CD1c-positive myeloid dendritic cell (primary cell): ENCODE data around the gene SYT7.
A peak's percentile ranks its signal among the peaks of the same experiment; 100 is the strongest.

Experiments used
- DNase-seq: peaks from one replicate; pipeline ENCODE4 v3.0.0-alpha.2; 2016; ENCODE audit errors: extremely low spot score

Gene SYT7

GRCh38 chr11:61580271-61580888, 496 bp downstream of the SYT7 start:
- no peak for DNase-seq

DNA sequence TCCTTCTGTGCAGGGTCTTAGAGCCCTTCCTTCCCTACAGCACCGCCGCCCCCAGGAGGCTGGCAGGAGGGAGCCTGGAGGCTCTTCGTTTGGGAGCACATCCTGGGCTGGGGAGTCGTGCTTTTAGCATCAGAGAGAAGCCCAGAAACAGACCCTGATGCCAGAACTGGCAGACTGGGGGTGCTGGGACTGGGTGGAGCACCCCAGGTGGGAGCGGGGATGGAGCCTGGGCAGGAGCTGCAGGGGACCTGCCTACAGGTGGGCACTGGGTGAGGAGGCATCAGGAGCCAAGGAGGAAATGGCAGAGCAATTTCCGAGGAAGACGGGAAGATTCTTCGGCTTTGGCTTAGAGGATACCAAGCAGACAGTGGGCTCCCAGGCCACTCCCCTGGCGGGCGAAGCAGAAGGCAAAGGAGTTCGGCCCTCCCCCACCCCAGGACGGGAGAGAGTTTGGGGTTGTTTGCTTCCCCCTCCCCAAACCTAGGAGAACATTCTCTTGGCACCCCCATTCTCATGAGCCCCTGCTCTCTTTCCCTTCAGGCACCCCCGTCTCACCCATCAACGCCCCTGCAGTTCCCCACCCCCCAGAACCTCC, 1.1 kb downstream of the SYT7 start:
- no peak for DNase-seq

DNA sequence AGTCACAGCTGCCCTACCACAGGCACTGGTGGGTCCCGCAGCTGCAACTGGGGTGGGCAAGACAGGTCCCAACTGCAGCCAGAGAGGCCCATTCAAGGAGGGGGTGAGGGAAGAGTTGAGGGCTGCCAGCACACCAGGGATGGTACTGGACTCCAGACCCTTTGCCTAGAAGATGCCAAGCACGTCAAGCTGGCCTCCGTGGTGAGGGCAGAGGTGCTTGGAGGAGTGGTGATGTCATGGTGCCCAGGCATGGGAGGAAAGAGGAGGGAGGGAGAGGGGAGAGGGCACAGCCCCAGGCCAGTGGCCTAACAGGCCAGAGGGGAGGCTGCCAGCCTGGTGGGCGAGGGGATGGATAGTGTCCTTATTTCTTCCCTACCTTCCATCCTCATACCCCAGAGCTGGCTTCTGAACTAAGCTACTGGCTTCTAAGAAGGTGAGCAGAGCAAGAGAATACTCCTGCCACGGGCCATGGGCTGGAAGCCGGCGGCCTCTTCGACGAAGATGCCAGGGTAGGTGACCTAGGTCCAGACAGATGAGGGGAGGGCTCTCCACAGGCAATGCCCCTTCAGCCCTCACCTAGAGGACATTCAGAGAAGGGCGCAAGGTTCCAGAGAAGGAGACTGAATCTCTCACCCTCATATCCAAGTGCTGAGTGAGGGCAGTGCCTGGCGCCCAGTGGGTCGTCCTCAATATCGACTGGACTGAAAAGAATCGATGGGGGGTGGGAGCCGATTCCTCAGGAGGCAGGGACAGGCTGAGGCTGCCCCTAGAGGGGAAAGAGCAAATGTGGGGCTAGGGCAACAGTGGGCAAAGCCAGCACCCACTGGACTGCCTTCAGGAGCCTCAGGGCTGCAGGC, 1.8 kb downstream of the SYT7 start:
- no peak for DNase-seq

DNA sequence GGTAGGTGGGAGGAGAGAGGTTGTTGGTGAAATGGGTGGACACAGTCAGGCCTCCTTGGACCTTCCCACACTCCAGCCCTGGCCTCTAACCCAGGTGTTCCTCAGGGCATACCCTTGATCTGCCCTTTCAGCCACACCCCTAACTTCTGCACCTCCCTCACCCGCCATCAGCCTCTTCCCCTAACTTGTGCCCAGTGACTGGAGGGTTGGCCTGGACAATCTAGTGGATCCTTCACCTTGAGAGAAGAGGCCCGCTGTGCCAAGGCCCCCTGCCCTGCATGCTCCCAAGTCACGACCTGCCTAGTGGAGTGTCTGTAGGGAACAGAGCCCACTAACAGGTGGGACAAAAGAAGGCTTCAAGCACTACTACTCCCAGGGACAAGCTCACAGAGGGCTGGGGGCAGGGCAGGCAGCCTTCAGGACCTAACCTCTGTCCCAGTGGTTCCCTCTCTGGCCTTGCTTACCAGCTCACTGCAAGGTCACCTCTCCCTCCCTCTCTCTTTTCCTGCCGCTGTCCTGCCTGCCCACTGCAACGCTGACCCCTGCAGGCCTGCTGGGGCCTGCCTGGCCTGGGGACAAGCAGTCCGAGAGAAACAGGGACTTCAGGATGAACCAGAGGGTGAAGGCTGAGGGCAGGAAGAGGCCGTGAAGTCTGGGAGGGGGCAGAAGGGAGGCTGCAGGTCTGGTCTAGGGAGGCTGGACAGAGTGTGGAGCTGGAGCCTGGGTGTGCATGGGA, 3.3 kb downstream of the SYT7 start:
- no peak for DNase-seq

GRCh38 chr11:61575886-61576861, 4.7 kb downstream of the SYT7 start:
- no peak for DNase-seq

GRCh38 chr11:61574611-61575010, 6.3 kb downstream of the SYT7 start:
- no peak for DNase-seq

- no peak for DNase-seq
Measured at GRCh38 chr11:61572913-61573312, 8.0 kb downstream of the SYT7 start.

DNA sequence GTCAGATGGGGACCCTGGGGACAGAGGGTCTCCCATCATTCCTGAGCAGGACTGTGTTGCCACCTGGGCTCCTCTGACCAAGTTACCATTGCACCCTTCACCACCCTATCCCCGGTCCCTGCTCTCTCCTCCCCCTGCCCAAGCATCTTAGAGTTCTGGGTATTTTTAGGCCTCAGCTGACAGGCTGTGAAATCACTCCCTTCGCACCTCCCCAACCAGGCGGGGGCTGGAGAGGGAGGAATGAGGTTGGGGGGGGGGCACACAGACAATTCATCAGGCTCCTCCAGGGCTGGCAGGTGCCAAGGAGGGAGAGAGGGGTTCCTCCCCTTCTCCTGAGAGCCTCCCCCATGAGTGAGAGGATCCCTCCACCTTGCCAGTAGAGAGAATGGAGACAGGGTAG, 9.0 kb downstream of the SYT7 start:
- no peak for DNase-seq

- no peak for DNase-seq
Measured at GRCh38 chr11:61571337-61571736, 9.5 kb downstream of the SYT7 start.

- DNase-seq, result no peak
Measured at GRCh38 chr11:61569701-61570100, 11.2 kb downstream of the SYT7 start.

DNA sequence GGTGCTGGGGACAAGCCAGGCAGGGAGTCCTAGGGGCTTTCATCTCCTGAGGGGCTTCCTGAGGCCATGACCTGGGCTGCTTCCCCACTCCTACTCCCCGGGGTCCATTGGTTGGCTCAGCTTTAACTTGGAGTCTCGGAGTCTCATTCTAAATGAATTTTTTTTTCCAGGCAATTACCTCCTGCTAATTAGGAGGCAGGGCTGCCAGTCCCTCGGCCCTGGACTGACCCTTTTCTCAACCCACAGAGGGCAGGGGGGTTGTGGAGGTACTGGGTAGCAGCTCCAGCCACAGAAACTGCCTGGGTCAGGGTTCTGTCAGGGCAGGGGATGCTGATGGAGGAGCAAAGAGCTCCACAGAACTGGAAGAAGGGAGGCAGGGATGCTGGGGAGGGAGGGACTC, 11.9 kb downstream of the SYT7 start:
- DNase-seq, result no peak

- DNase-seq, result peak; percentile 86
Measured at GRCh38 chr11:61567286-61568061, 13.4 kb downstream of the SYT7 start.

DNA sequence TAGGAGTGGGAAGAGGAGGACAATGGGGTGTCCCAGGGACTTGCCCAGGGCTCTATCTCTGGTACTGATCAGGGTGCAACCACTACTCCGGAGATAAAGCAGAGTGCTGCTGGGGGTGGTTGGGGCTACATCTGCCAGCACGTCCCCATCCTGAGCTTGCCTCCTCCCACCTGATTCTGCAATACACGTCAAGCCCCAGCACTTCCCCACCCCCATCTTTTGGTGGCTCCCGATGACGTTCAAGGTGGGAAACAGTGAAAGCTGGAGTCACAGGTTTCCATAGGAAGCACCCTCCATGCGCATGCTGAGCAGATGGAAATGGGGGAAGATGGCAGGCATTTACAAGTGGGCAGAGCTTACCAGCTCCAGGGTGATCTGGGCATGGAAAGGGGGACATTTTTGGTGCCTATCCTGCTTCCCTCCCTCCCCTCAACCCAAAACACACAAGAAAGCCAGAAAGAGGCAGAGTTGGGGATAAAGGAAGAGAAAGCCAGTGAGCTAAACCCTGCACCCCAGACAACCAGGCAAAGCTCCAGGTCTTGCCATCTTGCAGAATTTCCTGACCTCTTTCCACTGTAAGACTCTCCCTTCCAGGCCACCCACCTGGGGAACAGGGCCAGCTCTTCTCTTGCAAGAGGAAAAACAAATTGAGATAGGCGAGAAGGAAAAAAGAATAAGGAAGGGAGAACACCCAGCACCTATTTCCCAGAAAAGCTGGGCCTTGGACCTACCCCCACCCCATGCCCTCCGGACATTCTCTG, 15.8 kb downstream of the SYT7 start:
- no peak for DNase-seq

DNA sequence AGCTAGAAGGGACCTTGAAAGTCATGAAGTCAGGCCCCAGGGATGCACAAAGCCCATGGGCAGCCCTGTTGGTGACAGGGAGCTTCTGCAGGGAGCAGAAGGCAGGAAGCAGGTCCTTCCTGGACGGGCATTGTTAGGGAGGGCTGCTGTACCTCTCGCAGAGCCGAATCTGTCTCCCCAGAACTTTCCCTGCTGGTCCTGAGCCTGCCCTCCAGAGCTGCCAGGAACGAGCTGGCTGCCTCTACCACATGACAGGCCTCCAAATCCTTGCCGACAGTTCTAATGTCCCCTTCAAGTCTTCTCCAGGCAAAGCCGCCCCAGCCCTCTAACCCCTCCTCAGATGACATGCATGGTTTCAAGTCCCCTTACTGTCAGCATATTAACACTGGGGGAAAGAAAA, 20.1 kb downstream of the SYT7 start:
- no peak for DNase-seq

GRCh38 chr11:61556621-61557020, 24.3 kb downstream of the SYT7 start:
- no peak for DNase-seq

DNA sequence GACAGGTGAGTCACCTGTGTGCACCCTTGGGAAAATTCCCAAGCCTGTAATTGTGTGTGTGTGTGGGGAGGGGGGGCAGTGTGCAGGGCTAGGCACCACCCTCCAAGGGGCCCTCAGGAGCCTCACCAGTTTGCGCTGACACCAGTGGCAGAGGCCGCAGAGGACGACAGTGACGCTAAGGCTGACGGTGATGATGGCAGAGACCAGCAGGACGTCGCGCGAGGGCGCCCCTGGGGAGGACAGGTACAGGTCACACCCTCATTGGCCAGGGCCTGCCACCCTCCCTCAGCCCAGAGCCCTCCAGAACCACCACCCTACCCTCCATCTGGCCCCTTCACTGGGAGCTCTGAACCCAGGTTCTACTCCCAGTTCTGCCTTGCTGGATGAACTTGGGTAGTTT, 24.9 kb downstream of the SYT7 start:
- DNase-seq, result no peak

DNA sequence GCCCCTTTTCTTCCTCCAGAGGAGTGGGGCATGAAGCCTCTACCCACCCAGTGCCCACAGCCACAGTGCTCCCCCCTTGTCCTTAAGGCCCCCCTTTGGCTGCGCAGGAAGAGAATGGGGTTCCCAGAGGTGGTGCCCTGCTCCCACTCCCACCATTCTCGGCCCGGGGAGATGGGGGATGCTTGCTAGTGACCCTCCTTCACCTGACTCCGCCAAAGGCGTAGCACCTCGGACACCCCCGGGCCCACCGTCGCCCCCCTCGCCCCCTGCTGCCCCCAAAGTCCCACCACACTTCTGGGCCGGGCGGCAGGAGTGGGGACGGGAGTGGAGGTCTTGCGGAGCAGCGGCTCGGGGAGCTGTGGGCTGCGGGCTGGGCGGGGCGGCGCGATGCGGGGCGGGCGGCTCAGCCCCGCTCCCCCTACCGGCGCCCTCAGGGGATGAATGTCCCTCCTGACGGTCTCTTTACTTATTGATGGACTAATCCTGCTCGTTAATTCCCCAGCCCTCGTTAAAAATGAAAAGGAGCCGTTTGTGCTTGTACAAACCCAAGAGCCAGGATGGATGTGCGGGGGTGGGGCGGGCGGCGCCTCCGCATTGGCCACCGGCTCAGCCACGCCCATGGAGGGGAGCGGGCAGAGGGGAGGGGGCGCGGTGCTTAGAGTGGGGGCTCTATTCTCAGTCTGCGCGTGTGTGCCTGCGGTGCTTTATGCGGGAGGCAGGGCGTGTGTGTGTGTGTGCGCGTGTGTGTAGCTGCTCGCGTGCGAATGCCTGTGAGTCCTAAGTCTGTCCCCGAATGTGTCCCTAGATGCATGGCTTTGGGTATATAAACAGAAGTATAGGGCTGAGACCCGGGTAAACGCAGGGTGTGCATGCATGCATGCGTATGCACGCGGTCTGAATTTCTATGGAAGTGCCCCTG, 25.6 kb downstream of the SYT7 start:
- no peak for DNase-seq

- DNase-seq, result no peak
Measured at GRCh38 chr11:61554172-61554988, 26.5 kb downstream of the SYT7 start.
